ENCODE results near the gene NR1H4. TPM values are rescaled to one million over a fixed set of nuclear protein-coding genes. Genes with fewer than 3 reads are reported as not detected.
A peak's percentile ranks its signal among the peaks of the same experiment; 100 is the strongest.

NR1H4 gene
- total and polyA plus RNA-seq, 9 of the 15 experiments (the other 6 are each of a cell fraction or from before 2014, with no cell fraction given) = 0.03 TPM; not detected in 8

DNA sequence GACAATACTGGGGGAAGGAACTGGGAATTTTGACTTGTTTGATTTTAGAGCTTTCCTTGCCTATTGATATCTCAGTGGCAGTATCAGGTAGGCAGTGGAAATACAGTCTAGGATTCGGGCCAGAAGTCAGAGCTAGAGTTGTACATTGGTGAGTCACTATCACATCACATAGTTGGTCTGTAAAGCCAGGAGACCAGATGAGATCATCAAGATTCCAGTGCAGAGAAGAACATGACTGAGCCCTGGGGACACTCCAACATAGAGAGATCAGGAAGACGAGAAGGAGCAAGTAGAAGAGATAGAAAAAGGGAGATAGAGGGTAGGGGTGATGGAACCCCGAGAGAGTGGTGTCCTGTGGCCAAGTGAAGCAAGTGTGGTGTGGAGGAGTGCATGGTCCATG, 46.6 kb upstream of the NR1H4 start:
- no peaks in the 10 kb centered on the region for H4K20me1 ChIP-seq (replicated peaks; ENCODE audit: control insufficient read depth, insufficient read depth, low read length)
- H3K4me1 ChIP-seq (replicated peaks in 1 of 2; ENCODE audit: control insufficient read depth in 2 of 2, insufficient read depth in 2 of 2, low read length in 2 of 2) = no peaks in the 10 kb centered on the region; a peak in 1 of 5 replicates
- H3K79me2 ChIP-seq (ENCODE audit: control insufficient read depth, insufficient read depth, low read length) = no peaks in the 10 kb centered on the region
- H3K9ac ChIP-seq (ENCODE audit: insufficient read depth in 1 of 2, low read depth in 2 of 2, low read length in 2 of 2) = no peak overlapping the region
- H2AFZ ChIP-seq (ENCODE audit: low read depth, low read length) = no peak overlapping the region
- H3K36me3 ChIP-seq (ENCODE audit: control insufficient read depth, insufficient read depth, low read length) = no peaks in the 10 kb centered on the region
- POLR2A ChIA-PET = no interaction called here
- CTCF ChIA-PET (ENCODE audit: low intra/inter-chr PET ratio) = no interaction called here
- BruUV-seq (replicated peaks) = no TSS peak
- no peaks in the 10 kb centered on the region for H3K9me3 ChIP-seq (replicated peaks; ENCODE audit: control insufficient read depth, insufficient read depth, low read depth, low read length)
- no peak for FAIRE-seq
- DNase-seq (ENCODE audit: extremely low read depth in 1 of 4, low spot score in 3 of 4) = no peak
- WGBS (ENCODE audit: insufficient coverage, low coverage, missing lambda C conversion rate) = 0% methylated on average over 3 of the region's 3 CpGs
- H3K27me3 ChIP-seq (ENCODE audit: control insufficient read depth in 2 of 2, insufficient read depth in 2 of 2, low read length in 2 of 2) = no peaks in the 10 kb centered on the region
- H3K9me1 ChIP-seq (ENCODE audit: control insufficient read depth, insufficient read depth, low read length) = no peaks in the 10 kb centered on the region
- H3K4me2 ChIP-seq (ENCODE audit: insufficient read depth, low read length) = no peak overlapping the region
- no peak; the same call in 2 of the 3 replicates for ATAC-seq
- no peak for TF ChIP-seq CAMTA2 (CRISPR knock-in tag; conservative IDR thresholded peaks at IDR 0.05)
- TF ChIP-seq JUND (IDR thresholded peaks at IDR 0.05; ENCODE audit: borderline replicate concordance, low read depth, low read length) = peak; percentile 26; the same call in 1 of the 2 replicates
- peak; percentile 61; the same call in 2 of the 3 replicates for TF ChIP-seq JUND (tag; IDR thresholded peaks at IDR 0.05; ENCODE audit: borderline replicate concordance, low read depth, low read length)
- peak; percentile 72 for TF ChIP-seq ATF3 (IDR thresholded peaks at IDR 0.05)
- no peak for TF ChIP-seq ATF3 (CRISPR knock-in tag; conservative IDR thresholded peaks at IDR 0.05)
- peak; percentile 57; the same call in 1 of the 2 replicates for TF ChIP-seq JUN (IDR thresholded peaks at IDR 0.05; ENCODE audit: borderline replicate concordance, low read depth, low read length)
- no peak for TF ChIP-seq JUN (CRISPR knock-in tag; IDR thresholded peaks at IDR 0.05; ENCODE audit: borderline replicate concordance)
- H3K4me3 ChIP-seq = no peak overlapping the region
- H3K27ac ChIP-seq (ENCODE audit: extremely low read depth, low read depth, low read length) = no peak overlapping the region
- intact Hi-C loops (cut with micrococcal nuclease) (no loop called here), in situ Hi-C loops (cut with MboI) (no loop called here)

All from K562 (cell line).